Omental fat pad (tissue), 4 donors: ENCODE measurements around the gene USP40. TPM values are rescaled to one million over a fixed set of nuclear protein-coding genes. Genes with fewer than 3 reads are reported as not detected.
"Not testable (repeated sequence)": the region's sequence is repeated elsewhere in the genome, so short reads cannot be mapped to it uniquely, and the experiment has no call there.

Experiments used
- ATAC-seq: fragments of 150-250 bp; one replicate; pipeline ENCODE4 v1.9.1; 2016; ENCODE audit warnings: mild to moderate bottlenecking, moderate library complexity; ENCODE audit not compliant: low FRiP score
- DNase-seq: peaks from one replicate; pipeline ENCODE4 v3.0.0-alpha.2; 2019; ENCODE audit warnings: low spot score
- CTCF ChIP-seq, 3 donors: fragments of 450-650 bp; IDR thresholded peaks; one replicate each; pipeline ENCODE4 v1.5.1; 2016 to 2017; ENCODE audit warnings: antibody characterized with exemption in 3 of 3, mild to moderate bottlenecking in 3 of 3, moderate library complexity in 2 of 3
- total RNA-seq, 4 donors: library from RNA; depleted of rRNA; stranded (reverse); fragments of >200 nt; gene quantifications; one replicate each; pipeline ENCODE4 v1.1.0, GENCODE V29; 2016

USP40 gene
- total RNA-seq, 4 donors from 2014 or later = 23.4 to 50.6 (median 35.1) TPM

DNA sequence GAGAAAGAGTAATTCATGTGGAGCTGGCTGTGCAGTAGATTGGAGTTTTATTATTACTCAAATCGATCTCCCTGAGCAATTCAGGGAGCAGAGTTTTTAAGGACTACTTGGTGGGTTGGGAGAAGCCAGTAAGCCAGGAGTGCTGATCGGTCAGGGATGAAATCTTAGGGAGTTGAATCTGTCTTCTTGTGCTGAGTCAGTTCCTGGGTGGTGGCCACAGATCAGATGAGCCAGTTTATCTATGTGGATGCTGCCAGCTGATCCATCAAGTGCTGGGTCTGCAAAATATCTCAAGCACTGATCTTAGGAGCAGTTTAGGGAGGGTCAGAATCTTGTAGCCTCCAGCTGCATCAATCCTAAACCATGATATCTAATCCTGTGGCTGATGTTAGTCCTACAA, 33.8 kb upstream of the USP40 start:
- no peak for ATAC-seq
- TF ChIP-seq CTCF (IDR thresholded peaks at IDR 0.05) = no peak
- no peak for DNase-seq

DNA sequence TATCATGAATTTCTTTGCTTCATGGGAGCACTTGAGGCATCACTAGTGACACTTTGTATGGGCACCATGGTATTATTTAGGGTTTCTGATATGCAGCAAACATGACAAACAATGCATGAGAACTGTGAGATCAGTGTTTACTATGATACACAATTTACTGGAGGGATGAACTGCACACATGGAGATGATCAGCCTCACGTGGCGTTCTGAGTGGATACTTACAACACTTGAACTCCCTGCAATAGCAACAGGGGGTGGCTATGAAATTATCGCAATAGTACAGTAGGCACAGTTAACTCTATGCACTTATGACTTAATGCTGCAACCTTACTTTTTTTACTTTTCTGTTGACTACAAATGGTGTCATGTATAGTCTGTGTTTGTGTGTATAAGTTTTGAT, 32.4 kb upstream of the USP40 start:
- no peak for ATAC-seq
- no peak for TF ChIP-seq CTCF (IDR thresholded peaks at IDR 0.05)
- no peak for DNase-seq

GRCh38 chr2:233597522-233597921, 30.9 kb upstream of the USP40 start:
- ATAC-seq = no peak

DNA sequence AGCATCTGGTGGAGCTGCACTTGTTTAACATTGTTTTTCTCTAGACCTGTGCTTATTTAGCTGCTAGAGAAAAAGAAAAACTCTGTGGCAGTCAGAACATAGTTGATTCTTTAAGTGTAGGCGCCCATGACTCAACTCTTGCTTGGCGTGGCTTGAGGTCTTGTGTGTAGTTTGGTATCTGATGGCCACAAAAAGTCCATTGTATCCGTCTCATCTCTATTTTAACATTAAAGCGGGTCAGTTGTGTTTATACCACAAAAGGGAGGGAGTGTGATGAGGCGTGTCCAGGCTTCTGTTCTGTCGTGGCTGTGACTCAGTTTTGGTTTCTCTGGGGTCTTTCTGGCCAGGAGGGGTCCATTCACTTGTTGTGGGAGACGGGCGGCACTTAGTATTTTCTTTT, 26.6 kb upstream of the USP40 start:
- ATAC-seq (no peak), DNase-seq (no peak)
- TF ChIP-seq CTCF (IDR thresholded peaks at IDR 0.05) = no peak

More at GRCh38 chr2:233597522-233597921, 30.9 kb upstream of the USP40 start:
- DNase-seq = no peak
- TF ChIP-seq CTCF (IDR thresholded peaks at IDR 0.05) = no peak

DNA sequence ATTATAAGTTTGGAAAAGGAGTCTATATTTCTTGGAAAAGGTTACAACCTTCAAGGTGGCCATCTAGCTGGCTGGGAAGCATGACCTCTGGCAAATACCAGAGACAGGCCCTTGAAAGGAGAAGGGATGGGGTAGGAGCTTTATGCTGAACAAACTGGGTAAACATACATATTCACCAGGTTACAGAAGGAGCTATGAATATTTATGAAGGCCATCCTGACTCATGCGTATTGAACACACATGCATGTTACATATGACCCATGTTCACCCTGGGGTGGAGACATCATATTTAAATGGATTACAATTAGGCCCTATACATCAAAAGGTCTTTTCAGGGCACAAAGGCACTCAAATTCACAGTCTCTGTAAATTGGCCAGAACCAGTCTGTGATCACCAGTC, 26.1 kb upstream of the USP40 start:
- not testable (repeated sequence) for ATAC-seq, DNase-seq

DNA sequence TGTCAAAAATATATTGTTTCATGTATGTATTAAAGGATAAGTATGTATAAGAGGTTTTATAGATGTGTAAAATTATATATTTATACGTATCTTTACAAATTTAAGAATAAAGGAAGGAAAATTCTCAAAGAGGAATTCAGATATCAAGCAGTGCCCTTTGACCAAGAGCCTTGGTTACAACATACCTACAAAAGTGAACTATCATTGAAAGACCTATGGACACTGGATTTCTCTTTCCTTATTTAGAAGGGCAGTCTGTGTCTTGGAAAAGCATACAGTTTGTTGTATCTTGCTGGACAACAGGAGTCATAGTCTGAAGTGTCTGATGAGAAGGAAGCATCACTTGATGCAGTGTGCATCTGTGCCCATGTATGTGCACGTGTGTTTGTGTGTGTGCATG, 21.8 kb upstream of the USP40 start:
- DNase-seq (no peak), ATAC-seq (no peak)
- no peak for TF ChIP-seq CTCF (IDR thresholded peaks at IDR 0.05)

DNA sequence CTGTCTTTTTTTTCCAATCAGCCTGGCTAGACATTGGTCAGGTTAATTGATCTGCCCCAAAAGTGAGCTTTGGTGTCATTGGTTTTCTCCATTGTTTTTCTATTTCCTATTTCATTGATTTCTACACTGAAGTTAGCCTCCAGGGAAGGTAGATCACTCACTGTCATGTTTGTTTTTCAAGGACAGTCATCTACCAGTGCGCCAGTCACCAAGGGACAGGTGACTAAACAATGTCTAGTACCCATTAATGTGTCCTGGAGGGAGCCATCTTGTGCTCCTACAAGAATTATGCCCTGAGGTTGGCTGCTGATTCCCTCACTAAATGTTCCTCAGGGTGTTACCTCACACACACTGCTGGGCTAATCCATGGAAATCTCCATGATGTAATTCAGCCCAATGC, 17.6 kb upstream of the USP40 start:
- no peak for TF ChIP-seq CTCF (IDR thresholded peaks at IDR 0.05)
- no peak for DNase-seq
- no peak for ATAC-seq

DNA sequence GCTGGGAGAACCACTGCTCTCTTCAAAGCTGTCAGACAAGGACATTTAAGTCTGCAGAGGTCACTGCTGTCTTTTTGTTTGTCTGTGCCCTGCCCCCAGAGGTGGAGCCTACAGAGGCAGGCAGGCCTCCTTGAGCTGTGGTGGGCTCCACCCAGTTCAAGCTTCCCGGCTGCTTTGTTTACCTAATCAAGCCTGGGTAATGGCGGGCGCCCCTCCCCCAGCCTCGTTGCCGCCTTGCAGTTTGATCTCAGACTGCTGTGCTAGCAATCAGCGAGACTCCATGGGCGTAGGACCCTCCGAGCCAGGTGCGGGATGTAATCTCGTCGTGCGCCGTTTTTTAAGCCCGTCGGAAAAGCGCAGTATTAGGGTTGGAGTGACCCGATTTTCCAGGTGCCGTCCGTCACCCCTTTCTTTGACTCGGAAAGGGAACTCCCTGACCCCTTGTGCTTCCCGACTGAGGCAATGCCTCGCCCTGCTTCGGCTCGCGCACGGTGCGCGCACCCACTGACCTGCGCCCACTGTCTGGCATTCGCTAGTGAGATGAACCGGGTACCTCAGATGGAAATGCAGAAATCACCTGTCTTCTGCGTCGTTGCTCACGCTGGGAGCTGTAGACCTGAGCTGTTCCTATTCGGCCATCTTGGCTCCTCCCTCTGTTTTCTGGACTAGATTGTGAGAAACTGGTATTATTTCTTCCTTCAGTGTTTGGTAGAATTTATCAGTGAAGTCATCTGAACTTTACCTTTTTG, 16.8 kb upstream of the USP40 start:
- ATAC-seq, DNase-seq: not testable (repeated sequence)

DNA sequence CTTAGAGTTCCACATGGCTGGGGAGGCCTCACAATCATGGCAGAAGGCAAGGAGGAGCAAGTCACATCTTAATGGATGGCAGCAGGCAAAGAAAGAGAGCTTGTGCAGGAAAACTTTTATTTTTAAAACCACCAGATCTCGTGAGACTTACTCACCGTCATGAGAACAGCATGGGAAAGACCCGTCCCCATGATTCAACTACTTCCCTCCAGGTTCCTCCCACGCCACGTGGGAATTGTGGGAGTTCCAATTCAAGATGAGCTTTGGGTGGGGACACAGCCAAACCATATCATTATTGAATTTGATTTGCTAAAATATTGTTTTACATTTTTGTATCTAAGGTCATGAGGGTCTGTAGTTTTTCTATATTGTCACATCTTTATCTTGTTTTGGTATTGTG, 10.8 kb upstream of the USP40 start:
- ATAC-seq, DNase-seq: not testable (repeated sequence)
